HEK293 (cell line): ENCODE data around the gene MITF.

Experiments
- CTCF ChIA-PET: fragments of 350-600 bp; formaldehyde crosslinking; extraction: SDS; loops from one replicate; lab custom pipeline; 2021; ENCODE audit warnings: antibody characterized with exemption; lab: Yijun Ruan, JAX
- POLR2A ChIA-PET: fragments of 300-600 bp; formaldehyde crosslinking; extraction: SDS; loops from one replicate; lab custom pipeline; 2020; ENCODE audit warnings: antibody characterized with exemption, inconsistent platforms; lab: Yijun Ruan, JAX
- H3K27ac ChIP-seq: fragments of 200-500 bp; sonication (Bioruptor generic); 2 replicates; pipeline ENCODE4 v1.5.1; 2014; ENCODE audit warnings: low read depth, low read length, control low read depth, inconsistent platforms; ENCODE audit errors: extremely low read depth
- H3K36me3 ChIP-seq, 2 experiments: fragments of 200-500 bp in 1 of 2; sonication (Bioruptor generic) in 1 of 2; 1 replicate in 1 of 2; 2 replicates in 1 of 2; pipeline ENCODE4 v1.5.1; 2014 to 2017; ENCODE audit warnings: inconsistent platforms in 2 of 2, low read length in 2 of 2; ENCODE audit not compliant: control insufficient read depth in 2 of 2, insufficient read depth in 1 of 2
- H3K4me1 ChIP-seq: fragments of 200-500 bp; sonication (Bioruptor generic); 2 replicates; pipeline ENCODE4 v1.5.1; 2014; ENCODE audit warnings: mild to moderate bottlenecking, low read length, inconsistent platforms; ENCODE audit not compliant: control insufficient read depth, insufficient read depth
- H3K4me3 ChIP-seq: 2 replicates; pipeline ENCODE4 v1.5.1; 2011; ENCODE audit warnings: low read depth, mild to moderate bottlenecking, control low read depth, low read length, moderate library complexity
- H3K9me3 ChIP-seq: fragments of 200-500 bp; sonication (Bioruptor generic); 2 replicates; pipeline ENCODE4 v1.5.1; 2014; ENCODE audit warnings: low read depth, low read length, inconsistent platforms; ENCODE audit not compliant: control insufficient read depth, insufficient read depth
- GFI1B ChIP-seq: fragments of 450-650 bp; formaldehyde crosslinking; IDR thresholded peaks from 2 replicates; pipeline ENCODE4 v1.5.1; 2016; ENCODE audit warnings: missing biosample characterization, missing genetic modification characterization
- HOXD13 ChIP-seq: sonication (generic); formaldehyde crosslinking; IDR thresholded peaks from 2 replicates; pipeline ENCODE4 v1.8.0; 2022; ENCODE audit warnings: missing genetic modification reagents, borderline replicate concordance
- OVOL3 ChIP-seq: fragments of 450-650 bp; formaldehyde crosslinking; IDR thresholded peaks from 2 replicates; pipeline ENCODE4 v1.5.1; 2016; ENCODE audit warnings: missing biosample characterization, missing genetic modification characterization
- ZNF132 ChIP-seq: fragments of 450-650 bp; formaldehyde crosslinking; IDR thresholded peaks from 2 replicates; pipeline ENCODE4 v1.5.1; 2017; ENCODE audit warnings: missing biosample characterization, missing genetic modification characterization, borderline replicate concordance
- ZNF138 ChIP-seq: fragments of 450-650 bp; formaldehyde crosslinking; IDR thresholded peaks from 2 replicates; pipeline ENCODE4 v1.5.1; 2016; ENCODE audit warnings: missing biosample characterization, missing genetic modification characterization, borderline replicate concordance
- ZNF146 ChIP-seq: fragments of 450-650 bp; formaldehyde crosslinking; IDR thresholded peaks from 2 replicates; pipeline ENCODE4 v1.5.1; 2016; ENCODE audit warnings: missing biosample characterization, missing genetic modification characterization
- ZNF174 ChIP-seq: fragments of 450-650 bp; formaldehyde crosslinking; IDR thresholded peaks from 2 replicates; pipeline ENCODE4 v1.5.0; 2017; ENCODE audit warnings: missing biosample characterization, mild to moderate bottlenecking, missing genetic modification characterization
- ZNF19 ChIP-seq: fragments of 450-650 bp; formaldehyde crosslinking; IDR thresholded peaks from 2 replicates; pipeline ENCODE4; 2016; ENCODE audit warnings: missing biosample characterization, missing genetic modification characterization, low read depth
- ZNF23 ChIP-seq: fragments of 450-650 bp; formaldehyde crosslinking; IDR thresholded peaks from 2 replicates; pipeline ENCODE4 v1.5.1; 2016; ENCODE audit warnings: missing biosample characterization, missing genetic modification characterization, borderline replicate concordance
- ZNF274 ChIP-seq, 2 experiments: fragments of 200-500 bp in 1 of 2; fragments of 450-650 bp in 1 of 2; sonication (Bioruptor generic) in 1 of 2; formaldehyde crosslinking in 1 of 2; IDR thresholded peaks; 2 replicates each; pipeline versions ENCODE4 v1.5.1 to v1.6.1; 2014 to 2016; ENCODE audit warnings: borderline replicate concordance in 1 of 2, inconsistent platforms in 1 of 2, low read length in 1 of 2, missing biosample characterization in 1 of 2, missing genetic modification characterization in 1 of 2
- ZNF426 ChIP-seq: fragments of 450-650 bp; formaldehyde crosslinking; IDR thresholded peaks from 2 replicates; pipeline ENCODE4 v1.5.1; 2017; ENCODE audit warnings: missing biosample characterization, missing genetic modification characterization, mild to moderate bottlenecking, inconsistent platforms, moderate library complexity
- ZNF510 ChIP-seq: fragments of 450-650 bp; formaldehyde crosslinking; IDR thresholded peaks from 2 replicates; pipeline ENCODE4 v1.5.1; 2018; ENCODE audit warnings: mild to moderate bottlenecking, missing genetic modification characterization, missing biosample characterization; ENCODE audit not compliant: insufficient replicate concordance
- ZNF513 ChIP-seq: fragments of 450-650 bp; IDR thresholded peaks from 2 replicates; pipeline ENCODE4 v1.5.1; 2018; ENCODE audit warnings: missing biosample characterization, missing genetic modification characterization
- ZNF518A ChIP-seq: fragments of 450-650 bp; formaldehyde crosslinking; conservative IDR thresholded peaks from 2 replicates; pipeline ENCODE4 v1.5.1; 2016; ENCODE audit warnings: low read depth, missing biosample characterization, missing genetic modification characterization
- ZNF658 ChIP-seq: fragments of 450-650 bp; formaldehyde crosslinking; IDR thresholded peaks from 2 replicates; pipeline ENCODE4; 2016; ENCODE audit warnings: missing biosample characterization, missing genetic modification characterization
- ZNF670 ChIP-seq: fragments of 450-650 bp; formaldehyde crosslinking; IDR thresholded peaks from 2 replicates; pipeline ENCODE4 v1.5.1; 2016; ENCODE audit warnings: missing biosample characterization, missing genetic modification characterization, low read depth
- ZNF704 ChIP-seq: fragments of 450-650 bp; formaldehyde crosslinking; IDR thresholded peaks from 2 replicates; pipeline ENCODE4 v1.5.1; 2016; ENCODE audit warnings: missing biosample characterization, missing genetic modification characterization
- ZNF707 ChIP-seq: fragments of 450-650 bp; formaldehyde crosslinking; IDR thresholded peaks from 2 replicates; pipeline ENCODE4 v1.5.1; 2016; ENCODE audit warnings: missing biosample characterization, missing genetic modification characterization
- ZNF837 ChIP-seq: fragments of 450-650 bp; formaldehyde crosslinking; IDR thresholded peaks from 2 replicates; pipeline ENCODE4 v1.5.1; 2016; ENCODE audit warnings: missing biosample characterization, missing genetic modification characterization
- TF ChIP-seq, protein P1 (sequence below): IDR thresholded peaks from 2 replicates; pipeline ENCODE4 v1.6.1; 2011; ENCODE audit warnings: mild to moderate bottlenecking, low read depth, low read length, borderline replicate concordance
- TF ChIP-seq, protein P2 (sequence below): fragments of 450-650 bp; formaldehyde crosslinking; IDR thresholded peaks from 2 replicates; pipeline ENCODE4 v1.5.1; 2016; ENCODE audit warnings: missing biosample characterization, missing genetic modification characterization

The MITF gene

GRCh38 chr3:69716119-69716518, 23.1 kb upstream of the MITF start:
- Histone ChIP-seq H3K36me3 (no peaks in the 10 kb centered on the region), H3K27ac (no peak overlapping the region), H3K9me3 (no peaks in the 10 kb centered on the region), H3K4me3 (no peak overlapping the region), H3K4me1 (no peaks in the 10 kb centered on the region)
- POLR2A ChIA-PET: no interaction called here
- CTCF ChIA-PET: interaction anchor here (0.5 to 0.7 kb wide), 2 partner anchors 24 to 35 kb away, joined by 3 to 4 read pairs; no protein-coding TSS in a partner anchor
- TF ChIP-seq ZNF707 (tag by site-specific recombination) (no peak), ZNF518A (tag by site-specific recombination) (no peak), ZNF426 (tag by site-specific recombination) (no peak), HOXD13 (CRISPR knock-in tag) (no peak), ZNF658 (no peak), ZNF513 (tag by site-specific recombination) (no peak), ZNF23 (tag by site-specific recombination) (no peak)
- TF ChIP-seq, protein P1, sequence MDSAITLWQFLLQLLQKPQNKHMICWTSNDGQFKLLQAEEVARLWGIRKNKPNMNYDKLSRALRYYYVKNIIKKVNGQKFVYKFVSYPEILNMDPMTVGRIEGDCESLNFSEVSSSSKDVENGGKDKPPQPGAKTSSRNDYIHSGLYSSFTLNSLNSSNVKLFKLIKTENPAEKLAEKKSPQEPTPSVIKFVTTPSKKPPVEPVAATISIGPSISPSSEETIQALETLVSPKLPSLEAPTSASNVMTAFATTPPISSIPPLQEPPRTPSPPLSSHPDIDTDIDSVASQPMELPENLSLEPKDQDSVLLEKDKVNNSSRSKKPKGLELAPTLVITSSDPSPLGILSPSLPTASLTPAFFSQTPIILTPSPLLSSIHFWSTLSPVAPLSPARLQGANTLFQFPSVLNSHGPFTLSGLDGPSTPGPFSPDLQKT: no peak
- TF ChIP-seq, protein P2, sequence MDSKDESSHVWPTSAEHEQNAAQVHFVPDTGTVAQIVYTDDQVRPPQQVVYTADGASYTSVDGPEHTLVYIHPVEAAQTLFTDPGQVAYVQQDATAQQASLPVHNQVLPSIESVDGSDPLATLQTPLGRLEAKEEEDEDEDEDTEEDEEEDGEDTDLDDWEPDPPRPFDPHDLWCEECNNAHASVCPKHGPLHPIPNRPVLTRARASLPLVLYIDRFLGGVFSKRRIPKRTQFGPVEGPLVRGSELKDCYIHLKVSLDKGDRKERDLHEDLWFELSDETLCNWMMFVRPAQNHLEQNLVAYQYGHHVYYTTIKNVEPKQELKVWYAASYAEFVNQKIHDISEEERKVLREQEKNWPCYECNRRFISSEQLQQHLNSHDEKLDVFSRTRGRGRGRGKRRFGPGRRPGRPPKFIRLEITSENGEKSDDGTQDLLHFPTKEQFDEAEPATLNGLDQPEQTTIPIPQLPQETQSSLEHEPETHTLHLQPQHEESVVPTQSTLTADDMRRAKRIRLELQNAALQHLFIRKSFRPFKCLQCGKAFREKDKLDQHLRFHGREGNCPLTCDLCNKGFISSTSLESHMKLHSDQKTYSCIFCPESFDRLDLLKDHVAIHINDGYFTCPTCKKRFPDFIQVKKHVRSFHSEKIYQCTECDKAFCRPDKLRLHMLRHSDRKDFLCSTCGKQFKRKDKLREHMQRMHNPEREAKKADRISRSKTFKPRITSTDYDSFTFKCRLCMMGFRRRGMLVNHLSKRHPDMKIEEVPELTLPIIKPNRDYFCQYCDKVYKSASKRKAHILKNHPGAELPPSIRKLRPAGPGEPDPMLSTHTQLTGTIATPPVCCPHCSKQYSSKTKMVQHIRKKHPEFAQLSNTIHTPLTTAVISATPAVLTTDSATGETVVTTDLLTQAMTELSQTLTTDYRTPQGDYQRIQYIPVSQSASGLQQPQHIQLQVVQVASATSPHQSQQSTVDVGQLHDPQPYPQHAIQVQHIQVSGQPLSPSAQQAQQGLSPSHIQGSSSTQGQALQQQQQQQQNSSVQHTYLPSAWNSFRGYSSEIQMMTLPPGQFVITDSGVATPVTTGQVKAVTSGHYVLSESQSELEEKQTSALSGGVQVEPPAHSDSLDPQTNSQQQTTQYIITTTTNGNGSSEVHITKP (tag by site-specific recombination): no peak

- H3K27ac ChIP-seq: no peak overlapping the region
- no peaks in the 10 kb centered on the region for H3K36me3 ChIP-seq
- H3K4me1 ChIP-seq: no peaks in the 10 kb centered on the region
- no peak overlapping the region for H3K4me3 ChIP-seq
- ChIA-PET POLR2A (no interaction called here), CTCF (interaction anchor here (1.0 to 1.7 kb wide), 2 partner anchors 74 to 137 kb away, joined by 3 read pairs; no protein-coding TSS in a partner anchor)
- H3K9me3 ChIP-seq: no peaks in the 10 kb centered on the region
- TF ChIP-seq ZNF132 (tag by site-specific recombination): no peak
- TF ChIP-seq ZNF704 (tag by site-specific recombination): no peak
- TF ChIP-seq ZNF274 (IDR thresholded peaks at IDR 0.05; ENCODE audit: low read length): no peak
- no peak for TF ChIP-seq ZNF274 (tag by site-specific recombination; IDR thresholded peaks at IDR 0.05; ENCODE audit: borderline replicate concordance)
- TF ChIP-seq ZNF837 (tag by site-specific recombination): no peak
- no peak for TF ChIP-seq ZNF146 (tag by site-specific recombination)
- no peak for TF ChIP-seq ZNF174 (tag by site-specific recombination)
- no peak for TF ChIP-seq ZNF138
- TF ChIP-seq ZNF510 (tag by site-specific recombination): no peak
- TF ChIP-seq GFI1B (tag by site-specific recombination): no peak
- no peak for TF ChIP-seq ZNF670 (tag by site-specific recombination)
- no peak for TF ChIP-seq ZNF19 (tag by site-specific recombination)
- no peak for TF ChIP-seq OVOL3 (tag by site-specific recombination)
These were observed 20.2 kb upstream of the MITF start for GRCh38 chr3:69718866-69719586.
